HG03103 (cell line): ENCODE data around the gene SPARC.
A peak's percentile ranks its signal among the peaks of the same experiment; 100 is the strongest.
"Not testable (repeated sequence)": the region's sequence is repeated elsewhere in the genome, so short reads cannot be mapped to it uniquely, and the experiment has no call there.

Source experiments
- ATAC-seq: cut with Tn5 transposase; IDR thresholded peaks from one replicate; pipeline ENCODE4 v1.9.1; 2021; ENCODE audit warnings: low read depth; ENCODE audit not compliant: unreplicated experiment

The SPARC gene

GRCh38 chr5:151686674-151687407 lies at the start of gene SPARC:
TSS of gene SPARC (minus strand) at chr5:151686915. CDS start at chr5:151676188, 10,727 bp downstream.
- peak; percentile 77 for ATAC-seq

- no peak for ATAC-seq
Observed at GRCh38 chr5:151735646-151736045, 48.9 kb upstream of the SPARC start.

DNA sequence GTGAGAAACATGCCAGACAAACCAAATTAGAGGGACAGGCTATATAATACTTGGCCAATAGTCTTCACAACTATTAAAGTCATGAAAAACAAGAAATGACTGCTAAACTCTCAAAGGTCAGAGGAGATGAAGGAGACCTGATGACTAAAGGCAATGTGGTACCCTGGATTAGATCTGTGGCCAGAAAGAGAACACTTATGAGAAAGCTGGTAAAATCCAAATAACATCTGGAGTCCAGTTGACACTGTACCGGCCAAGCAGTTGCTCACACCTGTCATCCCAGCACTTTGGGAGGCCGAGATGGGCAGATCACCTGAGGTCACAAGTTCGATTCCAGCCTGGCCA lies 47.3 kb upstream of the SPARC start:
- ATAC-seq, result no peak

DNA sequence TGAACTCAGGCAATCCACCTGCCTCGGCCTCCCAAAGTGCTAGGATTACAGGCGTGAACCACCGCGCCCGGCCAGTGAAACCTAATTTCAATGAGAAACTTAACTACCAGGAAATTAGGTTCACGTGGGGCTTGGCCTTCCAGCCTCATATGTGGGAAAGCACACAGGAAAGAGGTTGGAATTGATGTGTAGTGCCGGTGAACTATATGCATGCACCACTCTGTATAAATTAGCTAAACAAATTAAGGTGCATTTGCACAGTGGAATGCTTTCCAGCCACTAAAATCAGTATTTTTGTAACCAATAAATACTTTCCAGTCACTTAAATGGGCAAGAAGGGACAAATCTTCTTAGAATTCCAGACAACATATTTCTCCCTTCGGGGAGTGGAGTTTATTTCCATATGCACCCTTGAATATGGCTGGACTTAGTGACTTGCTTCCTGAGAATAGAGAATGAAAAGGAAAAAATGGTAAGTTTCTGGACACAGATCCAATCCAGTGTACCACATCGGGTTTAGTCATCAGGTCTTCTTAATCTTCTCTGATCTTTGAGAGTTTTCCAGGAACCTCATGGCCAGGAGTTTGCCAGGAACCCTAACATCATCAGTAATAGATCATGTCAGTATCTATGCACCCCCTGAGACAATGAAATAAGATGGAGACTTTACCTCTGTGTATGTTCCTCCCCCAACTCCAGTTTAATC lies 46.8 kb upstream of the SPARC start:
- no peak for ATAC-seq

- no peak for ATAC-seq
Observed at GRCh38 chr5:151730381-151730780, 43.7 kb upstream of the SPARC start.

DNA sequence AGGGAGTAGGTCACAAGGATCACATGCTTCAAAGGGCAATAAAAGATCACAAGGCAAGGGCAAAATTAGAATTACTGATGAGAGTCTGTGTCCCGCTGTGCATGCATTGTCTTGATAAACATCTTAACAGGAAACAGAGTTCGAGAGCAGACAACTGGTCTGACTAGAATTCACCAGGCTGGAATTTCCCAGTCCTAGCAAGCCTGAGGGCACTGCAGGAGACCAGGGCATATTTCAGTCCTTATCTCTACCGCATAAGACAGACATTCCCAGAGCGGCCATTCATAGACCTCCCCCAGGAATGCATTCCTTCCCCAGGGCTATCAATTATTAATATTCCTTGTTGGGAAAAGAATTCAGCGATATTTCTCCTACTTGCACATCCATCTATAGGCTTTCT lies 42.9 kb upstream of the SPARC start:
- not testable (repeated sequence) for ATAC-seq

- ATAC-seq, result no peak
Observed at GRCh38 chr5:151724360-151724759, 37.6 kb upstream of the SPARC start.

DNA sequence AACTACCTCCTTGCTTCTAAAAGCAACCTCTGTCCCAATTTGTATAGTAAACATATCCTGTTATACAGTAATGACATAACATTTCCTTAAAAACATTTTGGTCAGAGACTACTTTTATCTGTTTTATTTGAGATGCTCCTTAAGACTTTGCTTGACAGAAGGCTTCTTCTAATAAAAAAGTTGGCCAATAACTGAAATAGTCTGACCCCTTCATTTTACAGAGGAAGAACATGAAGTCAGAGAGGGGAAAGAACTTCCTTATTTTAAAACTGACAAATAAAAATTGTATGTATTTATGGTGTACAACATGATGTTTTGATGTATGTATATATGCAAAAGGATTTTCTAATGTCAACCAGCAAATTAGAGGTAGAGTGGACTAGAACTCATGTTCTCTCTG lies 35.8 kb upstream of the SPARC start:
- ATAC-seq, result no peak

- no peak for ATAC-seq
Observed at GRCh38 chr5:151721812-151722391, 35.2 kb upstream of the SPARC start.

GRCh38 chr5:151721087-151721646 lies 34.5 kb upstream of the SPARC start:
- ATAC-seq, result peak; percentile 71

GRCh38 chr5:151720215-151720614 lies 33.5 kb upstream of the SPARC start:
- no peak for ATAC-seq

DNA sequence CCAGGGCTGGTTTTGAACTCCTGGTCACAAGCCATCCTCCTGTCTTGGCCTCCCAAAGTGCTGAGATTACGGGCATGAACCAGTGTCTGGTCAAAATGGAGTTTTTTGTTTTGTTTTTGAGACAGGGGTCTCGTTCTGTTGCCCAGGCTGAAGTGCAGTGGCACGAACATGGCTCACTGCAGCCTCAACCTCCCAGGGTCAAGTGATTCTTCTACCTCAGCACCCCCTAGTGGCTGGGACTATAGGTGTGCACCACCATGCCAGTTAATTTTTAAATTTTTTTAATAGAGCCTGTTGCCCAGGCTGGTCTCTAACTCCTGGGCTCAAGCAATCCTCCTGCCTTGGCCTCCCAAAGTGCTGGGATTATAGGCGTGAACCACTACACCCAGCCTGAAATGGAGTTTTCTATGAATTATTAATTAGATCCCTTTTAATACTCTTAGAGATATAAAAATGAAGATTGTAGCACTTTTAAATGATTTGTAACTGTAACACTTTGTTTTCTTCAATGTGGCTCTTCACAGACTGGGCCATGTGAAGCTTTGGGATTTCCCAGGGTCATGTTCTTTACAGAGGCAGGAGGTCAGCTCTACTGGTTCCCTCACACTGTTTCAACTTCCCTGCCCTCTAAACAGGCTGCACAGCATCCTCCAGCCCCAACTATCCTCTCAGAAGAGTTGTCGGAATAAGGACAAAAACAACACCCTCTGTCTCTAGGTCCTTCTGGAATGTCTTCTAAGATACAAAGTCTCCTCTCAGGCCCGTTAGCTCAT lies 32.7 kb upstream of the SPARC start:
- ATAC-seq, result no peak

DNA sequence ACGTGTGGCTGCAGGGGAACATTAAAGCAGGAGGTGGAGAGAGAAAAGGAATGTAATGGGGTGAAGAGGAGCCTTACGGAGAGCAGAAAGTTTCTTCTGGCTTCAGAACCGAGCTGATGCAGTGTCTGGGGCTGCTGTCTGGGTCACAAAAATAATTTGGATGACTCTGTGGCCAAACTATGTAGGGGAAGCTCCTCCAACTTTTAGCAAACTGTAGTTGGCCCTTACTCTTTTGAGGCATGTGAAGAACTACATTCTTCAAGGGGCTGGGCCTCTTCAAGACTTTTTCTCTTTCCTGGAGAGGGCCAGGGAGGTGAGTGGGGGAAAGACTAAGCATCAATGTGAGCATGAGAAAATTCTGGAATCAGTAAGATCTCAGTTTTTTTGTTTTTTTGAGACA lies 31.9 kb upstream of the SPARC start:
- no peak for ATAC-seq

DNA sequence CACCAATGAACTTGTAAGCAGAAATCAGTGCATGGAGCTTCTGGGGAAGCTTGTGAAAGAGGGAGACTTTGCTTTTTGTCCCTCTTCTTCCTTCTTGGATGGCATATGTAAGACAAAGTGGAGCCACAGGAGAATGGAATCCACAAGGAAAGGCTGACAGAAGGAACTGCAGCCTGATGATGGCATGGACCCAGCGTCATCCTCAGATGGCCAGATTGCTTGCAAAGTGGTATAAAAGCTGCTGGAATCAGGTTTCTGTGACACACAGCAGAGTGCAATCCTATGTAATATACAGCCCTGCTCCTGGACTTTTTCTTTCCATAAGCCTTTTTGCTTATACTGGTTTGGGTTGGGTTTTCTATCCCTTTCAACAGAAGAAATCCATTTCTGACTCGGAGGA lies 31.4 kb upstream of the SPARC start:
- no peak for ATAC-seq

GRCh38 chr5:151717416-151717815 lies 30.7 kb upstream of the SPARC start:
- no peak for ATAC-seq

GRCh38 chr5:151709109-151709735 lies 22.5 kb upstream of the SPARC start:
- no peak for ATAC-seq

GRCh38 chr5:151708126-151708525 lies 21.4 kb upstream of the SPARC start:
- ATAC-seq, result no peak

- no peak for ATAC-seq
Observed at GRCh38 chr5:151707567-151707966, 20.9 kb upstream of the SPARC start.

DNA sequence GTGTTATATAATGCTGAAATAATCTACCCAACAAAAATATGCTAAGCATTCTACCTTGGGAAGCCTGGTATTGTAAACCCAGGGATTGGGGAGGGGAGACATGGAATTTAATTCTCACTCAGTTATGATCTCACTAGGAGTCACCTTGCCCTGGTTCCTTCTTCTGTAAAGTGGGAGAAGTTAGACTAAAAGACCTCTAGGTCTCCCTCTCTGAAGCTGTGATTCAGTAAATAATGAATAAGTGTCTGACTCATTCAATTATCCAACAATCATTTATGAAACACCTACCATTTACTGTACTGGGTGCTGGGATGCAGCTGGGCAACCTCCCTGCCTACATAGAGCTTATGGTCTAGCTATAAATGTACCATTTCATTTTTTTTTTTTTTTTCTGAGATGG lies 20.2 kb upstream of the SPARC start:
- ATAC-seq, result no peak

- ATAC-seq, result no peak
Observed at GRCh38 chr5:151703780-151704179, 17.1 kb upstream of the SPARC start.
